ENCODE results near the gene CRACR2A. TPM values are rescaled to one million over a fixed set of nuclear protein-coding genes. Genes with fewer than 3 reads are reported as not detected.

CRACR2A gene
- total and polyA plus RNA-seq, 2 donors from 2014 or later: 0.22 to 6.1 TPM

- DNase-seq: no peak
- Histone ChIP-seq H3K27ac (ENCODE audit: low read depth in 2 of 2, low read length in 2 of 2) (no peak overlapping the region), H3K9me3 (ENCODE audit: control insufficient read depth in 2 of 3, insufficient read depth in 1 of 3, low read length in 3 of 3) (no peaks in the 10 kb centered on the region), H3K36me3 (ENCODE audit: control insufficient read depth in 2 of 3, insufficient read depth in 3 of 3, low read length in 3 of 3) (no peaks in the 10 kb centered on the region), H3K4me1 (ENCODE audit: control insufficient read depth in 2 of 3, insufficient read depth in 2 of 3, low read depth in 1 of 3, low read length in 3 of 3) (no peaks in the 10 kb centered on the region), H3K9ac (ENCODE audit: low read length in 3 of 3) (no peak overlapping the region), H3K4me3 (ENCODE audit: low read length in 3 of 3) (no peak overlapping the region), H3K27me3 (ENCODE audit: control insufficient read depth, insufficient read depth, low read length) (no peaks in the 10 kb centered on the region)
- no peak for FAIRE-seq
- TF ChIP-seq, protein P1, sequence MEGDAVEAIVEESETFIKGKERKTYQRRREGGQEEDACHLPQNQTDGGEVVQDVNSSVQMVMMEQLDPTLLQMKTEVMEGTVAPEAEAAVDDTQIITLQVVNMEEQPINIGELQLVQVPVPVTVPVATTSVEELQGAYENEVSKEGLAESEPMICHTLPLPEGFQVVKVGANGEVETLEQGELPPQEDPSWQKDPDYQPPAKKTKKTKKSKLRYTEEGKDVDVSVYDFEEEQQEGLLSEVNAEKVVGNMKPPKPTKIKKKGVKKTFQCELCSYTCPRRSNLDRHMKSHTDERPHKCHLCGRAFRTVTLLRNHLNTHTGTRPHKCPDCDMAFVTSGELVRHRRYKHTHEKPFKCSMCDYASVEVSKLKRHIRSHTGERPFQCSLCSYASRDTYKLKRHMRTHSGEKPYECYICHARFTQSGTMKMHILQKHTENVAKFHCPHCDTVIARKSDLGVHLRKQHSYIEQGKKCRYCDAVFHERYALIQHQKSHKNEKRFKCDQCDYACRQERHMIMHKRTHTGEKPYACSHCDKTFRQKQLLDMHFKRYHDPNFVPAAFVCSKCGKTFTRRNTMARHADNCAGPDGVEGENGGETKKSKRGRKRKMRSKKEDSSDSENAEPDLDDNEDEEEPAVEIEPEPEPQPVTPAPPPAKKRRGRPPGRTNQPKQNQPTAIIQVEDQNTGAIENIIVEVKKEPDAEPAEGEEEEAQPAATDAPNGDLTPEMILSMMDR (IDR thresholded peaks at IDR 0.05; ENCODE audit: borderline replicate concordance, extremely low read depth, insufficient read depth): no peak
- intact Hi-C loops (cut with DNase I): no loop called here
Observed at GRCh38 chr12:3741882-3742672, 10.8 kb downstream of the CRACR2A start.

DNA sequence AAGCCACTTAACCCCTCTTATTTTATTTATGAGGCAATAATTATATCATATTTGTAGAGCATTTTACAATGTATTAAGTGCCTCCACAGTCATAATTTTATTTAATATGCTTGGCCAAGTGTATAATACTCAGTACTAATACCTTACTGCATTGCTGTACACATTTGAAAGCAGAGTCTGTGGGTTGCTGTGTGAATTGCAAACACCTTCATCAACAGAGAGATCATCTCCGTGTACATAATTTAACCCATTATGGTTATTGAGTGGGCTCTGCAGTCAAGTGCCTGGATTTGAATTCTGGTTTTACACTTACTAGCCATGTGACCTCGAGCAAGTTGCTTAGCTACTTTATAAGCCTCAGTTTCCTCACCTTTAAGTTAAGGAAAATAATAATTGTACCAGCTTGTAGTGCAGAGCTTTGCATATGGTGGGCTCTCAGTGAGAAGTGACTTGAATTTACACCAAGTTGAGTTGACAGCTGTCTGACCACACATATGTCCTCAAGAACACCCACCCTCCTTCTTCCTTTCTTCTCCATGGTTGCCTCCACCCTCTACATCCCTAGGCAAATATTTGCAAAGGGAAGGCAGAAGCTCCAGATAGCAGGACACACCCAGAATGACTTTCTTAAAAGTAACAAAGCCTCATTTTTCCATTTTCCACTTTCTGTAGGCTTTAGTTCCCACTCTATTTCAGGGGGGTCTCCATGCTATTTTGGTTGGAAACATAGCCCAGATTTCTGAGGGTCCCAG lies 12.3 kb downstream of the CRACR2A start:
- Histone ChIP-seq H3K4me3 (ENCODE audit: low read length in 3 of 3) (no peak overlapping the region), H3K9ac (ENCODE audit: low read length in 3 of 3) (no peak overlapping the region), H3K27ac (ENCODE audit: low read depth in 2 of 2, low read length in 2 of 2) (no peak overlapping the region), H3K9me3 (ENCODE audit: control insufficient read depth in 2 of 3, insufficient read depth in 1 of 3, low read length in 3 of 3) (no peaks in the 10 kb centered on the region), H3K27me3 (ENCODE audit: control insufficient read depth, insufficient read depth, low read length) (no peaks in the 10 kb centered on the region), H3K4me1 (ENCODE audit: control insufficient read depth in 2 of 3, insufficient read depth in 2 of 3, low read depth in 1 of 3, low read length in 3 of 3) (no peaks in the 10 kb centered on the region), H3K36me3 (ENCODE audit: control insufficient read depth in 2 of 3, insufficient read depth in 3 of 3, low read length in 3 of 3) (no peaks in the 10 kb centered on the region)
- no peak for DNase-seq
- FAIRE-seq: no peak
- TF ChIP-seq, protein P1 (IDR thresholded peaks at IDR 0.05; ENCODE audit: borderline replicate concordance, extremely low read depth, insufficient read depth): no peak
- intact Hi-C loops (cut with DNase I): no loop called here

DNA sequence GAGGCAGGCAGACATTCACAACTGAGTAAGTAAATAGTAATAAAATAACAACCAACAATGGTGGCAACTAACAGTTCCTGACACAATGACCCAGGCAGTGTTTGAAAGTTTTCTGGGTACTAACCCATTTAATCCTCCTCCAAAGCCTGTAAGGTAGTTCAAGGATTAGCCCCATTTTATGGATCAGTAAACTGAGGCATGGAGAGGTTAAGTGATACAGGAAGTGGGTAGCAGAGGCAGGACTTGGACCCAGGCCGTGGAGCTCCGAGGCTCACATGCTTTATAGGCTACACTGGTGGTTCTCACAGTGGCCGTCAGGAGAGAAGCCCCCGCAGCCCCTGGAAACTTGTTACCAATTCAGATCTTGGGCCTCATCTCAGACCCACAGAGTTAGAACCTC lies 17.5 kb downstream of the CRACR2A start:
- DNase-seq (no peak), FAIRE-seq (no peak)
- no peaks in the 10 kb centered on the region for H3K4me1 ChIP-seq (ENCODE audit: control insufficient read depth in 2 of 3, insufficient read depth in 2 of 3, low read depth in 1 of 3, low read length in 3 of 3)
- no peak overlapping the region for H3K27ac ChIP-seq (ENCODE audit: low read depth in 2 of 2, low read length in 2 of 2)
- no peaks in the 10 kb centered on the region for H3K9me3 ChIP-seq (ENCODE audit: control insufficient read depth in 2 of 3, insufficient read depth in 1 of 3, low read length in 3 of 3)
- H3K27me3 ChIP-seq (ENCODE audit: control insufficient read depth, insufficient read depth, low read length): no peaks in the 10 kb centered on the region
- H3K36me3 ChIP-seq (ENCODE audit: control insufficient read depth in 2 of 3, insufficient read depth in 3 of 3, low read length in 3 of 3): no peaks in the 10 kb centered on the region
- TF ChIP-seq, protein P1 (IDR thresholded peaks at IDR 0.05; ENCODE audit: borderline replicate concordance, extremely low read depth, insufficient read depth): no peak
- intact Hi-C loops (cut with DNase I): no loop called here
- no peak overlapping the region for H3K4me3 ChIP-seq (ENCODE audit: low read length in 3 of 3)
- H3K9ac ChIP-seq (ENCODE audit: low read length in 3 of 3): no peak overlapping the region
